HFFc6 (cell line): ENCODE results near the gene RITA1. TPM values are rescaled to one million over a fixed set of nuclear protein-coding genes. Genes with fewer than 3 reads are reported as not detected.

Experiments used
- DNase-seq: peaks from one replicate; pipeline ENCODE4 v3.0.0-alpha.2; 2018
- H3K27ac Mint-ChIP-seq: 2 replicates; pipeline ENCODE4 v1.8.0; 2020; ENCODE audit warnings: mild to moderate bottlenecking, mixed read lengths
- H3K27me3 Mint-ChIP-seq: 2 replicates; pipeline ENCODE4 v1.8.0; 2021; ENCODE audit warnings: mild to moderate bottlenecking, moderate library complexity, mixed read lengths; ENCODE audit not compliant: insufficient read depth
- H3K36me3 Mint-ChIP-seq: 2 replicates; pipeline ENCODE4 v1.8.0; 2021; ENCODE audit warnings: low read depth, mixed read lengths
- H3K4me1 Mint-ChIP-seq: 2 replicates; pipeline ENCODE4 v1.8.0; 2020; ENCODE audit warnings: low read depth, mixed read lengths
- H3K4me3 Mint-ChIP-seq: 2 replicates; pipeline ENCODE4 v1.8.0; 2020; ENCODE audit warnings: mild to moderate bottlenecking, moderate library complexity, mixed read lengths
- H3K9me3 Mint-ChIP-seq: 2 replicates; pipeline ENCODE4 v1.8.0; 2020; ENCODE audit warnings: mild to moderate bottlenecking, mixed read lengths
- CTCF ChIP-seq: fragments of 200-600 bp; sonication (generic); IDR thresholded peaks from 2 replicates; pipeline ENCODE4 v1.5.0; 2021; ENCODE audit warnings: antibody characterized with exemption, mild to moderate bottlenecking
- total RNA-seq, 6 experiments: library from RNA; stranded (reverse); fragmentation: NEBNext Ultra II Directional; extraction: Animal tissue kit (Norgen Biotek cat#: 25700); gene quantifications; 2 replicates in 1 of 6; 3 replicates in 5 of 6; pipeline ENCODE4 v1.2.3, GENCODE V29; 2021

The RITA1 gene
- total RNA-seq, 6 experiments from 2014 or later, result 18.0 to 20.9 (median 18.7) TPM

- H3K36me3 Mint-ChIP-seq, result peaks cover 8% of the 10 kb centered on the region
- H3K4me3 Mint-ChIP-seq, result no peak overlapping the region
- no peak for DNase-seq
- no peak overlapping the region for H3K27ac Mint-ChIP-seq
- peaks cover 4% of the 10 kb centered on the region; the same call in 1 of the 2 replicates for H3K27me3 Mint-ChIP-seq
- no peaks in the 10 kb centered on the region for H3K9me3 Mint-ChIP-seq
- TF ChIP-seq CTCF, result no peak
- H3K4me1 Mint-ChIP-seq, result peaks cover 45% of the 10 kb centered on the region
Observed at GRCh38 chr12:113235976-113236375, 50.5 kb downstream of the RITA1 start.

GRCh38 chr12:113236539-113237399, 51.2 kb downstream of the RITA1 start:
- Mint-ChIP-seq H3K27me3 (peaks cover 4% of the 10 kb centered on the region; the same call in 1 of the 2 replicates), H3K27ac (no peak overlapping the region), H3K9me3 (no peaks in the 10 kb centered on the region), H3K4me3 (no peak overlapping the region), H3K36me3 (peaks cover under 1% of the 10 kb centered on the region; the same call in 1 of the 2 replicates), H3K4me1 (peaks cover 46% of the 10 kb centered on the region)
- no peak for DNase-seq
- TF ChIP-seq CTCF, result no peak

- DNase-seq, result no peak
- Mint-ChIP-seq H3K4me3 (no peak overlapping the region), H3K27me3 (peaks cover 4% of the 10 kb centered on the region; the same call in 1 of the 2 replicates), H3K9me3 (no peaks in the 10 kb centered on the region), H3K36me3 (no peaks in the 10 kb centered on the region), H3K27ac (no peak overlapping the region), H3K4me1 (peaks cover 53% of the 10 kb centered on the region)
- no peak for TF ChIP-seq CTCF
Observed at GRCh38 chr12:113237748-113238147, 52.2 kb downstream of the RITA1 start.

- Mint-ChIP-seq H3K27ac (no peak overlapping the region), H3K36me3 (no peaks in the 10 kb centered on the region), H3K9me3 (no peaks in the 10 kb centered on the region), H3K27me3 (peaks cover 4% of the 10 kb centered on the region; the same call in 1 of the 2 replicates), H3K4me3 (no peak overlapping the region), H3K4me1 (peaks cover 55% of the 10 kb centered on the region)
- DNase-seq, result no peak
- TF ChIP-seq CTCF, result no peak
Observed at GRCh38 chr12:113238309-113238708, 52.8 kb downstream of the RITA1 start.

- H3K27me3 Mint-ChIP-seq, result peaks cover 10% of the 10 kb centered on the region
- H3K27ac Mint-ChIP-seq, result no peak overlapping the region; the same call in 1 of the 2 replicates
- no peaks in the 10 kb centered on the region for H3K9me3 Mint-ChIP-seq
- no peak for TF ChIP-seq CTCF
- no peaks in the 10 kb centered on the region; the same call in 1 of the 2 replicates for H3K36me3 Mint-ChIP-seq
- peaks cover 59% of the 10 kb centered on the region for H3K4me1 Mint-ChIP-seq
- no peak overlapping the region for H3K4me3 Mint-ChIP-seq
- no peak for DNase-seq
Observed at GRCh38 chr12:113239288-113239771, 53.8 kb downstream of the RITA1 start.
